ENCODE results near the gene TAGAP. TPM values are rescaled to one million over a fixed set of nuclear protein-coding genes. Genes with fewer than 3 reads are reported as not detected.

Gene TAGAP
- polyA plus RNA-seq, 1 donor (not counting 4 experiments of a cell fraction or from before 2014, with no cell fraction given) = 0.08 TPM

DNA sequence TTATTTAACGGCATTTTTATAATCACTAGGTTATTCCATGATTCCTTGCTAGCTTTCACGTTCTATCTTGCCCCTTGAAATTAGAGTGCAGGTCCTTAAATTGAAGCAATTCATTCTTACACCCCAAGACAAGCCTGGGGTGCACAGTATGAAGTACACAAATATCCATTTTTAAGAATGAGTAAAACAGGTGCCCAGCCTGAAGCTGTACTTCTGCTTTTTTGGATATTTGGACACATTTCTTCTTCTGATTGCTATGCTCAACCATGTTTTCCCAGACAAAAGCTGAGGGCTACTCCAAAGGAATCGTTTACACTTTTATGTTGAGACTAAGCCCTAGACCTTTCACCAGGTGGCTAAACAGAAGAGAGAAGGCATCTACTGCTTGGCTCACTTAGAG, 7.9 kb upstream of the TAGAP start:
- H3K36me3 ChIP-seq (ENCODE audit: control insufficient read depth in 2 of 2, extremely low read depth in 1 of 2, insufficient read depth in 2 of 2, low read length in 2 of 2) = no peaks in the 10 kb centered on the region
- H3K4me3 ChIP-seq (ENCODE audit: control insufficient read depth in 2 of 3, extremely low read depth in 1 of 3, insufficient read depth in 2 of 3, low read depth in 1 of 3, low read length in 3 of 3) = no peak overlapping the region
- H3K4me1 ChIP-seq (ENCODE audit: control insufficient read depth, extremely low read depth, insufficient read depth, low read length) = no peaks in the 10 kb centered on the region
- H3K9ac ChIP-seq (ENCODE audit: control insufficient read depth, extremely low read depth, insufficient read depth, low read length) = no peak overlapping the region
- no peak overlapping the region for H2AFZ ChIP-seq (ENCODE audit: control insufficient read depth, low read length)
- no peak overlapping the region for H3K27ac ChIP-seq (ENCODE audit: control insufficient read depth, insufficient read depth, low read length)
- H3K9me1 ChIP-seq (ENCODE audit: control insufficient read depth, extremely low read depth, insufficient read depth, low read length) = no peaks in the 10 kb centered on the region
- TF ChIP-seq, protein P1, sequence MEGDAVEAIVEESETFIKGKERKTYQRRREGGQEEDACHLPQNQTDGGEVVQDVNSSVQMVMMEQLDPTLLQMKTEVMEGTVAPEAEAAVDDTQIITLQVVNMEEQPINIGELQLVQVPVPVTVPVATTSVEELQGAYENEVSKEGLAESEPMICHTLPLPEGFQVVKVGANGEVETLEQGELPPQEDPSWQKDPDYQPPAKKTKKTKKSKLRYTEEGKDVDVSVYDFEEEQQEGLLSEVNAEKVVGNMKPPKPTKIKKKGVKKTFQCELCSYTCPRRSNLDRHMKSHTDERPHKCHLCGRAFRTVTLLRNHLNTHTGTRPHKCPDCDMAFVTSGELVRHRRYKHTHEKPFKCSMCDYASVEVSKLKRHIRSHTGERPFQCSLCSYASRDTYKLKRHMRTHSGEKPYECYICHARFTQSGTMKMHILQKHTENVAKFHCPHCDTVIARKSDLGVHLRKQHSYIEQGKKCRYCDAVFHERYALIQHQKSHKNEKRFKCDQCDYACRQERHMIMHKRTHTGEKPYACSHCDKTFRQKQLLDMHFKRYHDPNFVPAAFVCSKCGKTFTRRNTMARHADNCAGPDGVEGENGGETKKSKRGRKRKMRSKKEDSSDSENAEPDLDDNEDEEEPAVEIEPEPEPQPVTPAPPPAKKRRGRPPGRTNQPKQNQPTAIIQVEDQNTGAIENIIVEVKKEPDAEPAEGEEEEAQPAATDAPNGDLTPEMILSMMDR (optimal IDR thresholded peaks at IDR 0.05 in 1 of 3, IDR thresholded peaks at IDR 0.05 in 1 of 3, conservative IDR thresholded peaks at IDR 0.05 in 1 of 3; ENCODE audit: extremely low read depth in 1 of 3, insufficient read depth in 2 of 3, low read length in 3 of 3) = no peak
- TF ChIP-seq EZH2 (IDR thresholded peaks at IDR 0.05; ENCODE audit: low read length) = no peak
- no peak for DNase-seq (ENCODE audit: low read depth, low spot score)
- no peaks in the 10 kb centered on the region for H3K9me3 ChIP-seq (ENCODE audit: control insufficient read depth, low read depth, low read length)
- H3K27me3 ChIP-seq (ENCODE audit: control insufficient read depth, extremely low read depth, insufficient read depth, low read length) = peaks cover 21% of the 10 kb centered on the region
- H4K20me1 ChIP-seq (ENCODE audit: control insufficient read depth, extremely low read depth, insufficient read depth, low read length) = no peaks in the 10 kb centered on the region
- no peaks in the 10 kb centered on the region for H3K79me2 ChIP-seq (ENCODE audit: control insufficient read depth, insufficient read depth, low read length)
- H3K4me2 ChIP-seq (ENCODE audit: control insufficient read depth, extremely low read depth, insufficient read depth, low read depth, low read length) = no peak overlapping the region
- dilution Hi-C loops (cut with MboI; ENCODE audit: extremely low pct_ligation_motif_present, low sequenced_read_pairs) = no loop called here
- no peak for FAIRE-seq

DNA sequence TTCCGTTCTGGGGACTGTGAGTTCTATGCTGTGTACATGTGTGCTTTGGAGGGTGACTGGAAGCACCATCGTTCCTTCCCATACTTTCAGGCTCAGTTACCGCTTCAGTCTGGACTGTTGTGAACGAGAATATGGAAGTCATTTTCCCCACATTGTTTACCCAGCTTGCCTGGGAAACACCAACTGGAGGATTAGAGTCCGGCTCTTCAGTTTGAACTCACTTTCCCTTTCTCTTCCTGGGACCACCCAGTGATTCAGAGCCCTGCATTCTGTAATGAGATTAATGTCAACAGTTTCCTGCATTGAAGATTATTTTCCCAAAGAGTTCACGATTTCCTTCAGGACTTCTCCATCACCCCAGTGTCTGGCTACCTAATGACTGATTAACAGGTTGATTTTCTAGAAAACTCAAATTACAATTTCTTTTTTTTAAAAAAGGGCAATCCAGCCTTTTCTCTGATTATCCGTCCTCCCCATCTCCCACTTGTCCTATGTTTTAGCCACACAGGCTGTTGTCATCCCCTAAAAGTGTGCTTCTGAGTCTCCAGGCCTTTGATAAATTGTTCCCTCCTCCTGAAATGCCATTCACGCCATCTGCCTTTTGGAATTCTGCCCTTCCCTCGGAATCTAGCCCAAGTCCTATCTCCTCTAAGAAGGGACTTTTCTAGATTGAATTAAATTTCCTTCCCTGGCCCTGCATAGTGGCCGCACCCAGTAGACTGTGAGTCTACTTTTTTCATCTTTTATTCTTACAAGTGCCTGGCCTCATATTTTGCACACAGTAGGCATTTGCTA, 3.3 kb upstream of the TAGAP start:
- Histone ChIP-seq H3K36me3 (ENCODE audit: control insufficient read depth in 2 of 2, extremely low read depth in 1 of 2, insufficient read depth in 2 of 2, low read length in 2 of 2) (no peaks in the 10 kb centered on the region), H3K9me3 (ENCODE audit: control insufficient read depth, low read depth, low read length) (no peaks in the 10 kb centered on the region), H2AFZ (ENCODE audit: control insufficient read depth, low read length) (no peak overlapping the region), H3K4me2 (ENCODE audit: control insufficient read depth, extremely low read depth, insufficient read depth, low read depth, low read length) (no peak overlapping the region), H3K9me1 (ENCODE audit: control insufficient read depth, extremely low read depth, insufficient read depth, low read length) (no peaks in the 10 kb centered on the region), H4K20me1 (ENCODE audit: control insufficient read depth, extremely low read depth, insufficient read depth, low read length) (no peaks in the 10 kb centered on the region), H3K9ac (ENCODE audit: control insufficient read depth, extremely low read depth, insufficient read depth, low read length) (no peak overlapping the region), H3K4me1 (ENCODE audit: control insufficient read depth, extremely low read depth, insufficient read depth, low read length) (no peaks in the 10 kb centered on the region), H3K4me3 (ENCODE audit: control insufficient read depth in 2 of 3, extremely low read depth in 1 of 3, insufficient read depth in 2 of 3, low read depth in 1 of 3, low read length in 3 of 3) (no peak overlapping the region), H3K27ac (ENCODE audit: control insufficient read depth, insufficient read depth, low read length) (no peak overlapping the region), H3K79me2 (ENCODE audit: control insufficient read depth, insufficient read depth, low read length) (no peaks in the 10 kb centered on the region), H3K27me3 (ENCODE audit: control insufficient read depth, extremely low read depth, insufficient read depth, low read length) (no peaks in the 10 kb centered on the region)
- DNase-seq (ENCODE audit: low read depth, low spot score) (no peak), FAIRE-seq (no peak)
- dilution Hi-C loops (cut with MboI; ENCODE audit: extremely low pct_ligation_motif_present, low sequenced_read_pairs) = no loop called here
- TF ChIP-seq, protein P1 (optimal IDR thresholded peaks at IDR 0.05 in 1 of 3, IDR thresholded peaks at IDR 0.05 in 1 of 3, conservative IDR thresholded peaks at IDR 0.05 in 1 of 3; ENCODE audit: extremely low read depth in 1 of 3, insufficient read depth in 2 of 3, low read length in 3 of 3) = no peak
- TF ChIP-seq EZH2 (IDR thresholded peaks at IDR 0.05; ENCODE audit: low read length) = no peak

Measured in keratinocyte (primary cell).